ENCODE results near the gene DBNDD2. TPM values are rescaled to one million over a fixed set of nuclear protein-coding genes. Genes with fewer than 3 reads are reported as not detected.

The DBNDD2 gene
- total and polyA plus RNA-seq, 5 donors from 2014 or later, result 15.1 to 23.5 (median 20.1) TPM

- no peak for DNase-seq
- Mint-ChIP-seq H3K27me3 (no peaks in the 10 kb centered on the region), H3K4me3 (peak overlapping the region in 1 of 4 donors; percentile 76), H3K9me3 (no peaks in the 10 kb centered on the region), H3K27ac (peak overlapping the region in 1 of 3 donors; percentile 48), H3K36me3 (peaks cover 6% of the 10 kb centered on the region), H3K4me1 (peaks cover 0 to 21% (median 8%) of the 10 kb centered on the region in 4 donors)
- H3K27ac ChIP-seq (ENCODE audit: insufficient read depth, low read length, poor library complexity, severe bottlenecking), result no peak overlapping the region
- H3K27me3 ChIP-seq (ENCODE audit: control insufficient read depth, insufficient read depth, low read length), result no peaks in the 10 kb centered on the region
- no peaks in the 10 kb centered on the region for H3K9me3 ChIP-seq (ENCODE audit: control insufficient read depth in 2 of 2, low read length in 2 of 2)
- peaks cover 5% of the 10 kb centered on the region for H3K36me3 ChIP-seq (ENCODE audit: control insufficient read depth, insufficient read depth, low read length)
- no peak for ATAC-seq (ENCODE audit: low read depth in 2 of 2)
- no peak overlapping the region for H3K4me3 ChIP-seq (ENCODE audit: low read depth, low read length)
- peaks cover 23% of the 10 kb centered on the region for H3K4me1 ChIP-seq (ENCODE audit: control insufficient read depth, insufficient read depth, low read length, poor library complexity, severe bottlenecking)
Observed at GRCh38 chr20:45409521-45410272, 1.6 kb downstream of the DBNDD2 start.

GRCh38 chr20:45410887-45411286 lies 2.8 kb downstream of the DBNDD2 start:
- Histone ChIP-seq H3K4me1 (ENCODE audit: control insufficient read depth, insufficient read depth, low read length, poor library complexity, severe bottlenecking) (peaks cover 21% of the 10 kb centered on the region), H3K36me3 (ENCODE audit: control insufficient read depth, insufficient read depth, low read length) (peaks cover 5% of the 10 kb centered on the region), H3K4me3 (ENCODE audit: low read depth, low read length) (no peak overlapping the region), H3K27me3 (ENCODE audit: control insufficient read depth, insufficient read depth, low read length) (no peaks in the 10 kb centered on the region), H3K9me3 (ENCODE audit: control insufficient read depth in 2 of 2, low read length in 2 of 2) (no peaks in the 10 kb centered on the region), H3K27ac (ENCODE audit: insufficient read depth, low read length, poor library complexity, severe bottlenecking) (peak overlapping the region; percentile 20)
- DNase-seq, result no peak
- ATAC-seq (ENCODE audit: low read depth in 2 of 2), result no peak
- peak overlapping the region in 1 of 4 donors; percentile 21 for H3K4me3 Mint-ChIP-seq
- H3K27me3 Mint-ChIP-seq, result no peaks in the 10 kb centered on the region
- H3K27ac Mint-ChIP-seq, result no peak overlapping the region
- H3K36me3 Mint-ChIP-seq, result peaks cover 6% of the 10 kb centered on the region
- no peaks in the 10 kb centered on the region for H3K9me3 Mint-ChIP-seq
- peaks cover 11 to 25% (median 14%) of the 10 kb centered on the region in 4 donors for H3K4me1 Mint-ChIP-seq

- no peak overlapping the region for H3K4me3 ChIP-seq (ENCODE audit: low read depth, low read length)
- DNase-seq (no peak), ATAC-seq (ENCODE audit: low read depth in 2 of 2) (no peak)
- H3K27ac ChIP-seq (ENCODE audit: insufficient read depth, low read length, poor library complexity, severe bottlenecking), result no peak overlapping the region
- Mint-ChIP-seq H3K4me1 (peaks cover 16 to 35% (median 24%) of the 10 kb centered on the region in 4 donors), H3K4me3 (peak overlapping the region in 1 of 4 donors; percentile 57), H3K9me3 (no peaks in the 10 kb centered on the region), H3K36me3 (peaks cover 6% of the 10 kb centered on the region), H3K27ac (peak overlapping the region in 1 of 3 donors; percentile 43), H3K27me3 (no peaks in the 10 kb centered on the region)
- peaks cover 21% of the 10 kb centered on the region for H3K4me1 ChIP-seq (ENCODE audit: control insufficient read depth, insufficient read depth, low read length, poor library complexity, severe bottlenecking)
- H3K36me3 ChIP-seq (ENCODE audit: control insufficient read depth, insufficient read depth, low read length), result peaks cover 5% of the 10 kb centered on the region
- no peaks in the 10 kb centered on the region for H3K27me3 ChIP-seq (ENCODE audit: control insufficient read depth, insufficient read depth, low read length)
- no peaks in the 10 kb centered on the region for H3K9me3 ChIP-seq (ENCODE audit: control insufficient read depth in 2 of 2, low read length in 2 of 2)
Observed at GRCh38 chr20:45412653-45413052, 4.6 kb downstream of the DBNDD2 start.

GRCh38 chr20:45413479-45413878 lies 5.4 kb downstream of the DBNDD2 start:
- Histone ChIP-seq H3K9me3 (ENCODE audit: control insufficient read depth in 2 of 2, low read length in 2 of 2) (no peaks in the 10 kb centered on the region), H3K27ac (ENCODE audit: insufficient read depth, low read length, poor library complexity, severe bottlenecking) (no peak overlapping the region), H3K4me1 (ENCODE audit: control insufficient read depth, insufficient read depth, low read length, poor library complexity, severe bottlenecking) (peaks cover 29% of the 10 kb centered on the region), H3K36me3 (ENCODE audit: control insufficient read depth, insufficient read depth, low read length) (peaks cover 8% of the 10 kb centered on the region), H3K27me3 (ENCODE audit: control insufficient read depth, insufficient read depth, low read length) (no peaks in the 10 kb centered on the region), H3K4me3 (ENCODE audit: low read depth, low read length) (no peak overlapping the region)
- Mint-ChIP-seq H3K9me3 (no peaks in the 10 kb centered on the region), H3K4me3 (peak overlapping the region in 1 of 4 donors; percentile 79), H3K27ac (no peak overlapping the region), H3K27me3 (no peaks in the 10 kb centered on the region), H3K4me1 (peaks cover 25 to 36% (median 30%) of the 10 kb centered on the region in 4 donors), H3K36me3 (peaks cover 9% of the 10 kb centered on the region)
- DNase-seq (no peak), ATAC-seq (ENCODE audit: low read depth in 2 of 2) (no peak)

- H3K27ac Mint-ChIP-seq, result peak within 1 kb of the TSS; percentile 98 to 99 (median 99)
- H3K4me1 Mint-ChIP-seq, result peaks cover 24 to 45% (median 31%) of the 10 kb centered on the region in 4 donors
- H3K36me3 Mint-ChIP-seq, result peaks cover 31% of the 10 kb centered on the region
- H3K9me3 ChIP-seq (ENCODE audit: control insufficient read depth in 2 of 2, low read length in 2 of 2), result no peaks in the 10 kb centered on the region
- H3K9me3 Mint-ChIP-seq, result no peaks in the 10 kb centered on the region
- H3K4me1 ChIP-seq (ENCODE audit: control insufficient read depth, insufficient read depth, low read length, poor library complexity, severe bottlenecking), result peaks cover 38% of the 10 kb centered on the region
- H3K36me3 ChIP-seq (ENCODE audit: control insufficient read depth, insufficient read depth, low read length), result peaks cover 29% of the 10 kb centered on the region
- DNase-seq (peak; percentile 89 to 92 (median 90)), ATAC-seq (ENCODE audit: low read depth in 2 of 2) (peak; percentile 96 to 97)
- H3K27me3 ChIP-seq (ENCODE audit: control insufficient read depth, insufficient read depth, low read length), result no peaks in the 10 kb centered on the region
- peak within 1 kb of the TSS; percentile 95 for H3K4me3 ChIP-seq (ENCODE audit: low read depth, low read length)
- H3K27ac ChIP-seq (ENCODE audit: insufficient read depth, low read length, poor library complexity, severe bottlenecking), result peak within 1 kb of the TSS; percentile 89
- no peaks in the 10 kb centered on the region for H3K27me3 Mint-ChIP-seq
- peak within 1 kb of the TSS; percentile 92 to 100 (median 96) for H3K4me3 Mint-ChIP-seq
Observed at GRCh38 chr20:45415822-45416637, 7.9 kb downstream of the DBNDD2 start, which contains the start of gene PIGT. Gene PIGT (plus strand): TSS chr20:45416141. CDS start chr20:45416157, 16 bp downstream.

- Histone ChIP-seq H3K4me3 (ENCODE audit: low read depth, low read length) (peak overlapping the region; percentile 95), H3K27me3 (ENCODE audit: control insufficient read depth, insufficient read depth, low read length) (no peaks in the 10 kb centered on the region), H3K4me1 (ENCODE audit: control insufficient read depth, insufficient read depth, low read length, poor library complexity, severe bottlenecking) (peaks cover 38% of the 10 kb centered on the region), H3K27ac (ENCODE audit: insufficient read depth, low read length, poor library complexity, severe bottlenecking) (peak overlapping the region; percentile 89), H3K36me3 (ENCODE audit: control insufficient read depth, insufficient read depth, low read length) (peaks cover 37% of the 10 kb centered on the region), H3K9me3 (ENCODE audit: control insufficient read depth in 2 of 2, low read length in 2 of 2) (no peaks in the 10 kb centered on the region)
- no peaks in the 10 kb centered on the region for H3K9me3 Mint-ChIP-seq
- H3K27ac Mint-ChIP-seq, result peak overlapping the region in 2 of 3 donors; percentile 98 to 99
- H3K36me3 Mint-ChIP-seq, result peaks cover 34% of the 10 kb centered on the region
- H3K27me3 Mint-ChIP-seq, result no peaks in the 10 kb centered on the region
- ATAC-seq (ENCODE audit: low read depth in 2 of 2) (no peak), DNase-seq (peak in 1 of 3 donors; percentile 35)
- peak overlapping the region; percentile 92 to 100 (median 96) for H3K4me3 Mint-ChIP-seq
- peaks cover 24 to 45% (median 31%) of the 10 kb centered on the region in 4 donors for H3K4me1 Mint-ChIP-seq
Observed at GRCh38 chr20:45416917-45417316, 8.8 kb downstream of the DBNDD2 start.

- peaks cover 60% of the 10 kb centered on the region for H3K36me3 ChIP-seq (ENCODE audit: control insufficient read depth, insufficient read depth, low read length)
- H3K4me1 ChIP-seq (ENCODE audit: control insufficient read depth, insufficient read depth, low read length, poor library complexity, severe bottlenecking), result peaks cover 38% of the 10 kb centered on the region
- peak overlapping the region in 3 of 4 donors; percentile 33 to 83 (median 74) for H3K4me3 Mint-ChIP-seq
- H3K9me3 Mint-ChIP-seq, result no peaks in the 10 kb centered on the region
- H3K4me1 Mint-ChIP-seq, result peaks cover 20 to 45% (median 31%) of the 10 kb centered on the region in 4 donors
- ATAC-seq (ENCODE audit: low read depth in 2 of 2), result no peak
- H3K27ac ChIP-seq (ENCODE audit: insufficient read depth, low read length, poor library complexity, severe bottlenecking), result no peak overlapping the region
- peak overlapping the region in 1 of 3 donors; percentile 32 for H3K27ac Mint-ChIP-seq
- peaks cover 44% of the 10 kb centered on the region for H3K36me3 Mint-ChIP-seq
- H3K9me3 ChIP-seq (ENCODE audit: control insufficient read depth in 2 of 2, low read length in 2 of 2), result no peaks in the 10 kb centered on the region
- no peaks in the 10 kb centered on the region for H3K27me3 Mint-ChIP-seq
- H3K27me3 ChIP-seq (ENCODE audit: control insufficient read depth, insufficient read depth, low read length), result no peaks in the 10 kb centered on the region
- DNase-seq, result no peak
- no peak overlapping the region for H3K4me3 ChIP-seq (ENCODE audit: low read depth, low read length)
Observed at GRCh38 chr20:45419188-45420091, 11.4 kb downstream of the DBNDD2 start.

Data from CD4-positive, CD25-positive, alpha-beta regulatory T cell (primary cell).